GM19438 (cell line): ENCODE results near the gene DMBX1.

ENCODE experiments used
- ATAC-seq: cut with Tn5 transposase; IDR thresholded peaks from one replicate; pipeline ENCODE4 v1.9.1; 2021; ENCODE audit warnings: low read depth; ENCODE audit not compliant: unreplicated experiment

DMBX1 gene

GRCh38 chr1:46458846-46459245 is 30.8 kb upstream of the DMBX1 start:
- no peak for ATAC-seq

- no peak for ATAC-seq
These were observed 30.3 kb upstream of the DMBX1 start for GRCh38 chr1:46459315-46459714.

GRCh38 chr1:46461017-46461808 is 28.4 kb upstream of the DMBX1 start:
- no peak for ATAC-seq

- no peak for ATAC-seq
These were observed 27.7 kb upstream of the DMBX1 start for GRCh38 chr1:46461809-46462448.

GRCh38 chr1:46464013-46464548 is 25.6 kb upstream of the DMBX1 start:
- ATAC-seq: no peak

GRCh38 chr1:46464915-46465314 is 24.7 kb upstream of the DMBX1 start:
- no peak for ATAC-seq

GRCh38 chr1:46465981-46466476 is 23.6 kb upstream of the DMBX1 start:
- ATAC-seq: no peak

- no peak for ATAC-seq
These were observed 23.0 kb upstream of the DMBX1 start for GRCh38 chr1:46466477-46467182.

- no peak for ATAC-seq
These were observed 22.5 kb upstream of the DMBX1 start for GRCh38 chr1:46467183-46467504.

- no peak for ATAC-seq
These were observed 19.8 kb upstream of the DMBX1 start for GRCh38 chr1:46469881-46470280.

GRCh38 chr1:46471848-46472492 is 17.7 kb upstream of the DMBX1 start:
- no peak for ATAC-seq

GRCh38 chr1:46472498-46473181 is 17.0 kb upstream of the DMBX1 start:
- ATAC-seq: no peak

- no peak for ATAC-seq
These were observed 15.6 kb upstream of the DMBX1 start for GRCh38 chr1:46473991-46474390.

GRCh38 chr1:46474570-46474969 is 15.1 kb upstream of the DMBX1 start:
- no peak for ATAC-seq

- no peak for ATAC-seq
These were observed 13.0 kb upstream of the DMBX1 start for GRCh38 chr1:46476673-46477072.

GRCh38 chr1:46477153-46477929 is 12.3 kb upstream of the DMBX1 start:
- peak; percentile 56 for ATAC-seq

- ATAC-seq: no peak
These were observed 10.7 kb upstream of the DMBX1 start for GRCh38 chr1:46478721-46479485.

- no peak for ATAC-seq
These were observed 9.8 kb upstream of the DMBX1 start for GRCh38 chr1:46479744-46480350.
